HCT116 (cell line): ENCODE data around the gene KCNK15.
A peak's percentile ranks its signal among the peaks of the same experiment; 100 is the strongest.

Experiments used
- EZH2 ChIP-seq: fragments of 200-600 bp; sonication (generic); IDR thresholded peaks from 2 replicates; pipeline ENCODE4 v1.6.1; 2017; ENCODE audit warnings: antibody characterized with exemption, mixed run types
- EZH2phosphoT487 ChIP-seq: fragments of 200-600 bp; IDR thresholded peaks from 2 replicates; pipeline ENCODE4 v1.6.1; 2018; ENCODE audit warnings: antibody characterized with exemption, borderline replicate concordance
- POLR2A ChIP-seq: IDR thresholded peaks from 2 replicates; pipeline ENCODE4 v1.7.0; 2011; ENCODE audit warnings: borderline replicate concordance; ENCODE audit not compliant: insufficient read depth, insufficient read length; ENCODE audit errors: extremely low read depth
- RAD21 ChIP-seq: IDR thresholded peaks from 2 replicates; pipeline ENCODE4 v1.6.1; 2012; ENCODE audit warnings: low read depth, mild to moderate bottlenecking
- SP1 ChIP-seq: IDR thresholded peaks from 2 replicates; pipeline ENCODE4 v1.6.1; 2012; ENCODE audit warnings: low read depth
- TF ChIP-seq, protein P1 (sequence below), 3 experiments: fragments of 200-600 bp in 1 of 3; sonication (generic) in 1 of 3; IDR thresholded peaks in 2 of 3; conservative IDR thresholded peaks in 1 of 3; 2 replicates each; pipeline ENCODE4 v1.5.1; 2012 to 2017; ENCODE audit warnings: low read depth in 2 of 3, low read length in 2 of 3, antibody characterized with exemption in 1 of 3, borderline replicate concordance in 1 of 3, control low read depth in 1 of 3, mild to moderate bottlenecking in 1 of 3, mixed read lengths in 1 of 3, mixed run types in 1 of 3, moderate library complexity in 1 of 3; ENCODE audit not compliant: insufficient read depth in 1 of 3
- TF ChIP-seq, protein P2 (sequence below): IDR thresholded peaks from 2 replicates; pipeline ENCODE4 v1.6.1; 2012
- TF ChIP-seq, protein P3 (sequence below): IDR thresholded peaks from 2 replicates; pipeline ENCODE4 v1.6.1; 2012

DNA sequence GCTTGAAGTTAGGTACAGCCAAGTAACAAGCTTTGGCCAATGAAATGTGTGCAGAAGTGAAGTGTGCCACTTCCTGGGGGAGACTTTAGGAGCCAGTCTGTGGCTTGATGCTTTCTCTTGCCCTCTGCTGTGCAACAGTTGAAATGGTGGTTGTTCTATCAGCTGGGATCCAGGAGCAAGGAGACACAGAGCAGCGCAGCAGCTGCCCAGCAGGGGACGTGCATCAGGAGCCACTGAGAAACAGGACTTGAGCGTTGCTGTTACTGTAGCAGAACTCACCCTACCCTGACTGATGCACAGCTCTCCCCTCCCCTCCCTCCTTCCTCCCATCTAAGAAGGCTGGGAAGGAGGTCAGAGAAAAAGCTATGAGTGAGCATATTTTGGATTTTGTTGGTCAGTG is 49.4 kb upstream of the KCNK15 start:
- no peak for TF ChIP-seq POLR2A
- TF ChIP-seq, protein P1, sequence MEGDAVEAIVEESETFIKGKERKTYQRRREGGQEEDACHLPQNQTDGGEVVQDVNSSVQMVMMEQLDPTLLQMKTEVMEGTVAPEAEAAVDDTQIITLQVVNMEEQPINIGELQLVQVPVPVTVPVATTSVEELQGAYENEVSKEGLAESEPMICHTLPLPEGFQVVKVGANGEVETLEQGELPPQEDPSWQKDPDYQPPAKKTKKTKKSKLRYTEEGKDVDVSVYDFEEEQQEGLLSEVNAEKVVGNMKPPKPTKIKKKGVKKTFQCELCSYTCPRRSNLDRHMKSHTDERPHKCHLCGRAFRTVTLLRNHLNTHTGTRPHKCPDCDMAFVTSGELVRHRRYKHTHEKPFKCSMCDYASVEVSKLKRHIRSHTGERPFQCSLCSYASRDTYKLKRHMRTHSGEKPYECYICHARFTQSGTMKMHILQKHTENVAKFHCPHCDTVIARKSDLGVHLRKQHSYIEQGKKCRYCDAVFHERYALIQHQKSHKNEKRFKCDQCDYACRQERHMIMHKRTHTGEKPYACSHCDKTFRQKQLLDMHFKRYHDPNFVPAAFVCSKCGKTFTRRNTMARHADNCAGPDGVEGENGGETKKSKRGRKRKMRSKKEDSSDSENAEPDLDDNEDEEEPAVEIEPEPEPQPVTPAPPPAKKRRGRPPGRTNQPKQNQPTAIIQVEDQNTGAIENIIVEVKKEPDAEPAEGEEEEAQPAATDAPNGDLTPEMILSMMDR (IDR thresholded peaks at IDR 0.05 in 2 of 3, conservative IDR thresholded peaks at IDR 0.05 in 1 of 3; ENCODE audit: borderline replicate concordance in 1 of 3, insufficient read depth in 1 of 3, low read depth in 2 of 3, low read length in 2 of 3): peak in 1 of 3 experiments; percentile 26; a peak in 2 of 6 replicates
- TF ChIP-seq EZH2: no peak
- no peak for TF ChIP-seq EZH2phosphoT487
- TF ChIP-seq RAD21: no peak
- TF ChIP-seq, protein P2, sequence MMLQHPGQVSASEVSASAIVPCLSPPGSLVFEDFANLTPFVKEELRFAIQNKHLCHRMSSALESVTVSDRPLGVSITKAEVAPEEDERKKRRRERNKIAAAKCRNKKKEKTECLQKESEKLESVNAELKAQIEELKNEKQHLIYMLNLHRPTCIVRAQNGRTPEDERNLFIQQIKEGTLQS: no peak
- no peak for TF ChIP-seq SP1
- TF ChIP-seq, protein P3, sequence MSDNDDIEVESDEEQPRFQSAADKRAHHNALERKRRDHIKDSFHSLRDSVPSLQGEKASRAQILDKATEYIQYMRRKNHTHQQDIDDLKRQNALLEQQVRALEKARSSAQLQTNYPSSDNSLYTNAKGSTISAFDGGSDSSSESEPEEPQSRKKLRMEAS: no peak
